Adrenal gland (tissue), 19 donors: ENCODE results near the gene SEC61A2. TPM values are rescaled to one million over a fixed set of nuclear protein-coding genes. Genes with fewer than 3 reads are reported as not detected.

ENCODE experiments used
- DNase-seq, 7 donors: peaks; one replicate each; pipeline ENCODE4 v3.0.0-alpha.2; 2019 to 2020
- H3K27ac ChIP-seq, 5 donors: fragments of 200-600 bp; sonication (generic) in 4 of 5; 1 replicate in 3 of 5; 2 replicates in 2 of 5; pipeline versions ENCODE4 v1.5.1 to v1.8.0; 2016 to 2020; ENCODE audit warnings: mild to moderate bottlenecking in 1 of 5
- H3K27me3 ChIP-seq: fragments of 200-600 bp; 2 replicates; pipeline ENCODE4 v1.8.0; 2021
- H3K36me3 ChIP-seq, 2 donors: fragments of 200-600 bp; replicated peaks in 1 of 2; 1 replicate in 1 of 2; 2 replicates in 1 of 2; pipeline versions ENCODE4 v1.5.1 to v1.8.0; 2018 to 2022
- H3K4me1 ChIP-seq, 2 donors: fragments of 200-600 bp; replicated peaks in 1 of 2; 1 replicate in 1 of 2; 2 replicates in 1 of 2; pipeline versions ENCODE4 v1.5.1 to v1.8.0; 2018 to 2021
- H3K4me3 ChIP-seq, 4 donors: fragments of 200-600 bp; sonication (generic) in 3 of 4; one replicate each; pipeline ENCODE4 v1.5.1; 2016 to 2018
- H3K9me3 ChIP-seq, 3 donors: fragments of 200-600 bp; sonication (generic) in 1 of 3; replicated peaks in 1 of 3; 1 replicate in 2 of 3; 2 replicates in 1 of 3; pipeline versions ENCODE4 v1.5.1 to v1.8.0; 2016 to 2021
- CTCF ChIP-seq, 6 experiments: fragments of 450-650 bp in 4 of 6; fragments of 200-600 bp in 2 of 6; sonication (generic) in 1 of 6; IDR thresholded peaks; 1 replicate in 5 of 6; 2 replicates in 1 of 6; pipeline versions ENCODE4 v1.5.1 to v1.8.0; 2016 to 2021; ENCODE audit warnings: antibody characterized with exemption in 6 of 6, mild to moderate bottlenecking in 2 of 6, moderate library complexity in 1 of 6
- POLR2A ChIP-seq, 2 donors: fragments of 450-650 bp; IDR thresholded peaks; one replicate each; pipeline ENCODE4 v1.6.1; 2017; ENCODE audit warnings: antibody characterized with exemption in 2 of 2, mild to moderate bottlenecking in 2 of 2, moderate library complexity in 1 of 2
- WGBS, 4 donors: extraction: QIAGEN DNeasy Blood & Tissue Kit in 2 of 4; methylation state at CpG; one replicate each; pipeline versions ENCODE4 v1.1.5 to v1.1.7; 2013 to 2017; 5-methylcytosine and 5-hydroxymethylcytosine counted together
- intact Hi-C, 2 donors: fragments of 100-400 bp; cut with DNase I; formaldehyde crosslinking; loops; one replicate each; pipeline versions ENCODE4 v1.14.1 to v1.15.0; 2022 to 2023
- long read RNA-seq, 10 donors: library from polyadenylated mRNA in 3 of 10; unstranded in 2 of 10; stranded (forward) in 1 of 10; transcript quantifications; one replicate each; pipeline ENCODE4 v2.0.0 and lab custom pipeline, GENCODE V29; 2021 to 2026
- polyA plus RNA-seq, 3 donors: library from polyadenylated mRNA; stranded (reverse); fragments of 200-250 nt in 2 of 3; fragments of 350-450 nt in 1 of 3; fragmentation: Illumina TruSeq in 1 of 3; extraction: RNeasy Lipid Tissue Mini Kit (QIAGEN cat#74804) in 1 of 3; gene quantifications; one replicate each; pipeline ENCODE4 v1.2.3, GENCODE V29; 2013 to 2014
- total RNA-seq, 9 donors: library from RNA; depleted of rRNA in 4 of 9; stranded (reverse); fragments of >200 nt in 4 of 9; fragments of 120-200 nt in 1 of 9; fragmentation: NEBNext Ultra II Directional in 1 of 9; extraction: Animal tissue kit (Norgen Biotek cat#: 25700) in 1 of 9; gene quantifications; one replicate each; pipeline versions ENCODE4 v1.1.0 to v1.2.4, GENCODE V29; 2013 to 2023
- donor health status: healthy with polysubstance abuse.
- donor health status: Bipolar disorder and iron deficiency.
- donor health status: DM: yes; HTN: yes; CAD: no.
- donor health status: DM: no; HTN: no; CAD: no.
- donor health status: DM: no; HTN: no; CAD: no.
- donor health status: DM: yes; HTN: yes; CAD: no.

Gene SEC61A2
- total RNA-seq, result 1 to 10 TPM; 1.3 to 6.0 (median 5.1) TPM
- polyA plus RNA-seq, result 1 to 10 TPM; 5.8 to 8.4 (median 5.9) TPM
- long read RNA-seq, donor 1, partial matches to known transcripts, result 22 of 69 reads
- long read RNA-seq, donor 1, other reads (novel, unspliced or antisense), result 44 of 69 reads
- long read RNA-seq, donor 2, partial matches to known transcripts, result 8 of 27 reads
- long read RNA-seq, donor 2, other reads (novel, unspliced or antisense), result 18 of 27 reads
- long read RNA-seq, donor 3, partial matches to known transcripts, result 10 of 39 reads
- long read RNA-seq, donor 3, other reads (novel, unspliced or antisense), result 29 of 39 reads
- long read RNA-seq, donor 4, partial matches to known transcripts, result 3 of 4 reads
- long read RNA-seq, donor 4, other reads (novel, unspliced or antisense), result 1 of 4 reads
- long read RNA-seq, donor 5, partial matches to known transcripts, result 0 of 5 reads
- long read RNA-seq, donor 5, other reads (novel, unspliced or antisense), result 4 of 5 reads
- long read RNA-seq, donor 6, partial matches to known transcripts, result 1 of 4 reads
- long read RNA-seq, donor 6, other reads (novel, unspliced or antisense), result 3 of 4 reads
- long read RNA-seq, donor 7, partial matches to known transcripts, result 11 of 11 reads
- long read RNA-seq, donor 7, other reads (novel, unspliced or antisense), result 0 of 11 reads
- long read RNA-seq, donor 8, partial matches to known transcripts, result 12 of 59 reads
- long read RNA-seq, donor 8, other reads (novel, unspliced or antisense), result 47 of 59 reads
- long read RNA-seq, donor 9, partial matches to known transcripts, result 15 of 17 reads
- long read RNA-seq, donor 9, other reads (novel, unspliced or antisense), result 0 of 17 reads
- long read RNA-seq, donor 10, partial matches to known transcripts, result 8 of 26 reads
- long read RNA-seq, donor 10, other reads (novel, unspliced or antisense), result 18 of 26 reads

GRCh38 chr10:12129222-12130111 lies at the start of gene SEC61A2:
TSS of gene SEC61A2 (plus strand) at chr10:12129677. CDS start at chr10:12129788, 111 bp downstream.
- 0 to 1% (median 1%) methylated on average over 19 to 108 of the region's 108 CpGs for WGBS, 4 donors
- Histone ChIP-seq H3K9me3 (no peaks in the 10 kb centered on the region), H3K4me3 (peak within 1 kb of the TSS; percentile 2 to 97 (median 84)), H3K27ac (peak within 1 kb of the TSS; percentile 70 to 97 (median 93)), H3K36me3 (peaks cover 0 to 4% of the 10 kb centered on the region in 2 donors), H3K4me1 (peaks cover 0 to 10% of the 10 kb centered on the region in 2 donors), H3K27me3 (no peaks in the 10 kb centered on the region)
- peak; percentile 94 to 99 (median 96) for DNase-seq
- TF ChIP-seq POLR2A (IDR thresholded peaks at IDR 0.05) (peak; percentile 41 to 77), CTCF (IDR thresholded peaks at IDR 0.05) (no peak)
- intact Hi-C loops, result loop anchor here in 1 of 2 donors (10.0 kb wide), 1 partner anchor 55 kb away; no protein-coding TSS in a partner anchor

- H3K9me3 ChIP-seq, result no peaks in the 10 kb centered on the region
- H3K27me3 ChIP-seq, result no peaks in the 10 kb centered on the region
- no peak for DNase-seq
- peaks cover 0 to 19% of the 10 kb centered on the region in 2 donors for H3K36me3 ChIP-seq
- H3K4me3 ChIP-seq, result no peak overlapping the region
- H3K27ac ChIP-seq, result no peak overlapping the region
- 83 to 98% (median 91%) methylated on average over 2 to 8 of the region's 8 CpGs for WGBS, 4 donors
- intact Hi-C loops, result no loop called here
- no peak for TF ChIP-seq POLR2A (IDR thresholded peaks at IDR 0.05)
- no peak for TF ChIP-seq CTCF (IDR thresholded peaks at IDR 0.05)
- H3K4me1 ChIP-seq, result no peaks in the 10 kb centered on the region
Observed at GRCh38 chr10:12081470-12081869, 48.0 kb upstream of the SEC61A2 start.

- no peak overlapping the region for H3K27ac ChIP-seq
- WGBS, 4 donors, result 69 to 92% (median 83%) methylated on average over 6 of the region's 6 CpGs
- TF ChIP-seq CTCF (IDR thresholded peaks at IDR 0.05) (no peak), POLR2A (IDR thresholded peaks at IDR 0.05) (no peak)
- intact Hi-C loops, result no loop called here
- no peaks in the 10 kb centered on the region for H3K9me3 ChIP-seq
- no peak for DNase-seq
- H3K4me3 ChIP-seq, result no peak overlapping the region
- no peaks in the 10 kb centered on the region for H3K4me1 ChIP-seq
- H3K27me3 ChIP-seq, result no peaks in the 10 kb centered on the region
- peaks cover 0 to 21% of the 10 kb centered on the region in 2 donors for H3K36me3 ChIP-seq
Observed at GRCh38 chr10:12081879-12082557, 47.5 kb upstream of the SEC61A2 start.
